Testis (tissue), 3 donors: ENCODE measurements around the gene IL16. TPM values are rescaled to one million over a fixed set of nuclear protein-coding genes. Genes with fewer than 3 reads are reported as not detected.

Experiments used
- DNase-seq: peaks from one replicate; pipeline ENCODE4 v3.0.0-alpha.2; 2019
- H3K27ac ChIP-seq, 2 donors: fragments of 200-600 bp; sonication (generic); one replicate each; pipeline ENCODE4 v1.5.1; 2019
- H3K27me3 ChIP-seq: fragments of 200-600 bp; sonication (generic); one replicate; pipeline ENCODE4 v1.5.1; 2019
- H3K36me3 ChIP-seq: fragments of 200-600 bp; sonication (generic); one replicate; pipeline ENCODE4 v1.5.1; 2017; ENCODE audit warnings: low read depth; ENCODE audit errors: missing control alignments
- H3K4me1 ChIP-seq: fragments of 200-600 bp; sonication (generic); one replicate; pipeline ENCODE4 v1.5.1; 2019
- H3K4me3 ChIP-seq, 2 donors: fragments of 200-600 bp; sonication (generic); one replicate each; pipeline ENCODE4 v1.5.1; 2017 to 2019
- H3K9me3 ChIP-seq: fragments of 200-600 bp; sonication (generic); one replicate; pipeline ENCODE4 v1.5.1; 2017
- CTCF ChIP-seq, 3 experiments: fragments of 450-650 bp in 2 of 3; fragments of 200-600 bp in 1 of 3; sonication (generic) in 1 of 3; IDR thresholded peaks; one replicate each; pipeline ENCODE4 v1.5.1; 2016 to 2019; ENCODE audit warnings: antibody characterized with exemption in 3 of 3, mild to moderate bottlenecking in 2 of 3, moderate library complexity in 1 of 3
- POLR2A ChIP-seq: fragments of 450-650 bp; IDR thresholded peaks from one replicate; pipeline ENCODE4 v1.6.1; 2017; ENCODE audit warnings: antibody characterized with exemption, mild to moderate bottlenecking, moderate library complexity
- WGBS, 2 donors: methylation state at CpG; one replicate each; pipeline ENCODE4 v1.1.5; 2018; 5-methylcytosine and 5-hydroxymethylcytosine counted together
- intact Hi-C: fragments of 100-400 bp; cut with DNase I; formaldehyde crosslinking; loops from one replicate; pipeline ENCODE4 v1.15.1; 2023; ENCODE audit warnings: low total_unique reads
- polyA plus RNA-seq: library from polyadenylated mRNA; stranded (reverse); fragments of 350-450 nt; fragmentation: Illumina TruSeq; extraction: RNeasy Lipid Tissue Mini Kit (QIAGEN cat#74804); gene quantifications from one replicate; pipeline ENCODE4 v1.2.3, GENCODE V29; 2014; ENCODE audit warnings: low read depth, low replicate concordance; ENCODE audit not compliant: insufficient read depth
- total RNA-seq, 2 donors: library from RNA; depleted of rRNA; stranded (reverse); fragments of >200 nt; gene quantifications; one replicate each; pipeline ENCODE4 v1.2.3, GENCODE V29; 2016

The IL16 gene
- total and polyA plus RNA-seq, 3 donors from 2014 or later = 13.1 to 17.6 (median 14.9) TPM

- TF ChIP-seq POLR2A (no peak), CTCF (IDR thresholded peaks at IDR 0.05) (no peak)
- Histone ChIP-seq H3K36me3 (no peaks in the 10 kb centered on the region), H3K9me3 (no peaks in the 10 kb centered on the region), H3K4me3 (no peak overlapping the region), H3K4me1 (peaks cover 16% of the 10 kb centered on the region), H3K27ac (no peak overlapping the region), H3K27me3 (no peaks in the 10 kb centered on the region)
- no peak for DNase-seq
- 80 to 93% methylated on average over 5 of the region's 5 CpGs for WGBS, 2 donors
- intact Hi-C loops = no loop called here
Measured at GRCh38 chr15:81310480-81310879, 113.8 kb downstream of the IL16 start.

- H3K4me3 ChIP-seq = no peak overlapping the region
Measured at GRCh38 chr15:81311752-81312464, 115.2 kb downstream of the IL16 start.

GRCh38 chr15:81312790-81313543 is 116.3 kb downstream of the IL16 start:
- Histone ChIP-seq H3K4me3 (no peak overlapping the region), H3K36me3 (no peaks in the 10 kb centered on the region), H3K4me1 (peaks cover 16% of the 10 kb centered on the region), H3K27ac (peak overlapping the region in 1 of 2 donors; percentile 50), H3K9me3 (no peaks in the 10 kb centered on the region), H3K27me3 (no peaks in the 10 kb centered on the region)
- DNase-seq = peak; percentile 77
- intact Hi-C loops = no loop called here
- TF ChIP-seq CTCF (IDR thresholded peaks at IDR 0.05) (no peak), POLR2A (no peak)
- WGBS, 2 donors = 67 to 78% methylated on average over 22 of the region's 22 CpGs

More at GRCh38 chr15:81311752-81312464, 115.2 kb downstream of the IL16 start:
- intact Hi-C loops = no loop called here
- Histone ChIP-seq H3K27me3 (no peaks in the 10 kb centered on the region), H3K36me3 (no peaks in the 10 kb centered on the region), H3K4me1 (peaks cover 16% of the 10 kb centered on the region), H3K9me3 (no peaks in the 10 kb centered on the region), H3K27ac (peak overlapping the region in 1 of 2 donors; percentile 50)
- no peak for DNase-seq
- 76 to 82% methylated on average over 10 of the region's 10 CpGs for WGBS, 2 donors
- TF ChIP-seq CTCF (IDR thresholded peaks at IDR 0.05) (no peak), POLR2A (no peak)

- H3K27me3 ChIP-seq = no peaks in the 10 kb centered on the region
- intact Hi-C loops = no loop called here
- TF ChIP-seq CTCF (IDR thresholded peaks at IDR 0.05) (no peak), POLR2A (no peak)
- 93 to 95% methylated on average over 5 of the region's 5 CpGs for WGBS, 2 donors
- no peaks in the 10 kb centered on the region for H3K9me3 ChIP-seq
- H3K4me1 ChIP-seq = peaks cover 16% of the 10 kb centered on the region
- no peaks in the 10 kb centered on the region for H3K36me3 ChIP-seq
- DNase-seq = no peak
- H3K4me3 ChIP-seq = no peak overlapping the region
- H3K27ac ChIP-seq = peak overlapping the region in 1 of 2 donors; percentile 50
Measured at GRCh38 chr15:81313686-81314085, 117.0 kb downstream of the IL16 start.
